Suprapubic skin (tissue), 4 donors: ENCODE measurements around the gene SLC45A3.

Experiments used
- CTCF ChIP-seq, 2 donors: fragments of 200-600 bp in 1 of 2; fragments of 450-650 bp in 1 of 2; sonication (generic) in 1 of 2; IDR thresholded peaks; one replicate each; pipeline ENCODE4 v1.5.1; 2016 to 2019; ENCODE audit warnings: antibody characterized with exemption in 2 of 2, mild to moderate bottlenecking in 1 of 2, moderate library complexity in 1 of 2
- EP300 ChIP-seq: sonication (generic); formaldehyde crosslinking; IDR thresholded peaks from one replicate; pipeline ENCODE4 v1.6.1; 2017; ENCODE audit warnings: antibody characterized with exemption
- POLR2A ChIP-seq, 2 donors: fragments of 450-650 bp; IDR thresholded peaks; one replicate each; pipeline ENCODE4 v1.6.1; 2017; ENCODE audit warnings: antibody characterized with exemption in 2 of 2, mild to moderate bottlenecking in 2 of 2, moderate library complexity in 2 of 2
- POLR2AphosphoS5 ChIP-seq, 3 donors: sonication (generic); formaldehyde crosslinking; IDR thresholded peaks; one replicate each; pipeline ENCODE4 v1.6.1; 2017; ENCODE audit warnings: antibody characterized with exemption in 3 of 3

- TF ChIP-seq CTCF (IDR thresholded peaks at IDR 0.05) = no peak
- TF ChIP-seq POLR2A (IDR thresholded peaks at IDR 0.05) = no peak
- no peak for TF ChIP-seq EP300
- TF ChIP-seq POLR2AphosphoS5 (IDR thresholded peaks at IDR 0.05) = no peak
Measured at GRCh38 chr1:205725514-205725913, 45.2 kb upstream of the SLC45A3 start.
